ENCODE data around the gene OR13C2. TPM values are rescaled to one million over a fixed set of nuclear protein-coding genes. Genes with fewer than 3 reads are reported as not detected.

The OR13C2 gene
- total RNA-seq, 1 experiment from 2014 or later, result not detected

DNA sequence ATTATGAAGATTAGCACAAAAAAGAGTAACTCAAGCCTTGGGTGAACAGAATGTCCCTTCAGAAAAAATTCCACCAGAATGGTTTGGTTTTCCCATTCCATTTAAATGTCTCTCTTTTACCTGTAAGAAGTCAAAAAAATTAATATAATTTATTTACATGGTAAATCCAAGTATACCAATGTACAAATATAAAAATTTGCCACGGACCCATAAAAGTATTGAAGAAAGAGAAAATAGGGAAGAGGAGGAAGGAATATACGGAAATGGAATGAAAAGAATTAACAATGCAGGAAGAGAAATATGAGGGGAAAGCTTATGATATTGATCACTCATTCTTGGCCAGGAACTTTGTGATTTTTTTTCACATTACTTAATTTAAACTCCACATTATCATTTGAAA is 12.7 kb upstream of the OR13C2 start, which contains the start of gene OR13C9:
Gene OR13C9 (minus strand): TSS at position 101 of the 400 bp plus-strand sequence. CDS start 0 bp downstream, at position 101.
- TF ChIP-seq, protein P1, sequence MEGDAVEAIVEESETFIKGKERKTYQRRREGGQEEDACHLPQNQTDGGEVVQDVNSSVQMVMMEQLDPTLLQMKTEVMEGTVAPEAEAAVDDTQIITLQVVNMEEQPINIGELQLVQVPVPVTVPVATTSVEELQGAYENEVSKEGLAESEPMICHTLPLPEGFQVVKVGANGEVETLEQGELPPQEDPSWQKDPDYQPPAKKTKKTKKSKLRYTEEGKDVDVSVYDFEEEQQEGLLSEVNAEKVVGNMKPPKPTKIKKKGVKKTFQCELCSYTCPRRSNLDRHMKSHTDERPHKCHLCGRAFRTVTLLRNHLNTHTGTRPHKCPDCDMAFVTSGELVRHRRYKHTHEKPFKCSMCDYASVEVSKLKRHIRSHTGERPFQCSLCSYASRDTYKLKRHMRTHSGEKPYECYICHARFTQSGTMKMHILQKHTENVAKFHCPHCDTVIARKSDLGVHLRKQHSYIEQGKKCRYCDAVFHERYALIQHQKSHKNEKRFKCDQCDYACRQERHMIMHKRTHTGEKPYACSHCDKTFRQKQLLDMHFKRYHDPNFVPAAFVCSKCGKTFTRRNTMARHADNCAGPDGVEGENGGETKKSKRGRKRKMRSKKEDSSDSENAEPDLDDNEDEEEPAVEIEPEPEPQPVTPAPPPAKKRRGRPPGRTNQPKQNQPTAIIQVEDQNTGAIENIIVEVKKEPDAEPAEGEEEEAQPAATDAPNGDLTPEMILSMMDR (conservative IDR thresholded peaks at IDR 0.05; ENCODE audit: low read depth, low read length), result no peak
- no peak for TF ChIP-seq EZH2 (IDR thresholded peaks at IDR 0.05; ENCODE audit: borderline replicate concordance, low read depth, low read length, poor library complexity, severe bottlenecking)
- no peak for DNase-seq (ENCODE audit: low spot score)
- H3K27ac ChIP-seq (ENCODE audit: low read depth, low read length, poor library complexity, severe bottlenecking), result no peak within 1 kb of the TSS
- no peaks in the 10 kb centered on the region for H3K36me3 ChIP-seq (ENCODE audit: insufficient read depth, low read length, poor library complexity, severe bottlenecking)
- H3K4me1 ChIP-seq (ENCODE audit: insufficient read depth, low read length, poor library complexity, severe bottlenecking), result no peaks in the 10 kb centered on the region
- intact Hi-C loops (cut with micrococcal nuclease; ENCODE audit: unreplicated experiment), result no loop called here
- POLR2A ChIA-PET (ENCODE audit: low non-redundant PET), result no interaction called here
- H3K9me3 ChIP-seq (ENCODE audit: low read depth, low read length, poor library complexity, severe bottlenecking), result no peaks in the 10 kb centered on the region
- no TSS peak for BruUV-seq (replicated peaks)
- CTCF ChIA-PET, result no interaction called here
- H3K4me3 ChIP-seq (ENCODE audit: low read depth, low read length, poor library complexity, severe bottlenecking), result no peak within 1 kb of the TSS
- H3K27me3 ChIP-seq (replicated peaks; ENCODE audit: insufficient read depth, low read depth, low read length, poor library complexity), result no peaks in the 10 kb centered on the region

DNA sequence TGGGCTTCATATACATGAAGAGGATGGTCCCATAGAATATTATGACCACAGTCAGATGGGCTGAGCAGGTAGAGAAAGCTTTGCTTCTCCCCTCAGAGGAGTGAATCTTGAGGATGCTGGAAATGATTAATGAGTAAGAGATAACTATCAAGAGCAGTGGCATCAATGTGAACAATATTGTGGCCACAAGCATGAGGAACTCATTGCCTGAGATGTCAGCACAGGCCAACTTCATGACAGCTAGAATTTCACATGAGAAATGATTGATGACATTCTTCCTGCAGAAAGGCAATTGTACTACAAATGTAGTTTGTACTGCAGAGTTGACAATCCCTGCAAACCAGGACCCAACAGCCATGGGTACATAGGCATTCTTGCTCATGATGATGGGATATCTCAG is 12.0 kb upstream of the OR13C2 start:
- ChIA-PET POLR2A (ENCODE audit: low non-redundant PET) (no interaction called here), CTCF (no interaction called here)
- Histone ChIP-seq H3K9me3 (ENCODE audit: low read depth, low read length, poor library complexity, severe bottlenecking) (no peaks in the 10 kb centered on the region), H3K36me3 (ENCODE audit: insufficient read depth, low read length, poor library complexity, severe bottlenecking) (no peaks in the 10 kb centered on the region), H3K27ac (ENCODE audit: low read depth, low read length, poor library complexity, severe bottlenecking) (no peak overlapping the region), H3K4me1 (ENCODE audit: insufficient read depth, low read length, poor library complexity, severe bottlenecking) (no peaks in the 10 kb centered on the region), H3K27me3 (replicated peaks; ENCODE audit: insufficient read depth, low read depth, low read length, poor library complexity) (no peaks in the 10 kb centered on the region), H3K4me3 (ENCODE audit: low read depth, low read length, poor library complexity, severe bottlenecking) (no peak overlapping the region)
- BruUV-seq (replicated peaks), result no TSS peak
- TF ChIP-seq, protein P1 (conservative IDR thresholded peaks at IDR 0.05; ENCODE audit: low read depth, low read length), result no peak
- TF ChIP-seq EZH2 (IDR thresholded peaks at IDR 0.05; ENCODE audit: borderline replicate concordance, low read depth, low read length, poor library complexity, severe bottlenecking), result no peak
- intact Hi-C loops (cut with micrococcal nuclease; ENCODE audit: unreplicated experiment), result no loop called here
- DNase-seq (ENCODE audit: low spot score), result no peak

DNA sequence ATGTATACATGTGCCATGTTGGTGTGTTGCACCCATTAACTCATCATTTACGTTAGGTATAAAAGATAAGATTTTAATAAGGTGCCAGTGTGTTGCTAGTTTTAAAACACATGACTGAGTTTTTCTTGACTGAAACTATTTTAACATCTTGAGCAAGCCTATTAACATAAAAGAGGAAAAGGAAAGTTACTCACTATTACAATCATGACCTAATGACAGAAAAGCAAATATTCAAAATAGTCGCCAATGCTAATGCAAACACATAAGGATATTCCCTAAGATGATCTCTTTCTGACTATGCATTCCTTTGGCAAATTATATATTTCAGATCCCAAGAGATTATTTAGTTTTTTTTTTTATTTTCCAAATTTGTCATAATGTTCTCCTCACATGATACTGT is 5.8 kb upstream of the OR13C2 start:
- no peak for DNase-seq (ENCODE audit: low spot score)
- intact Hi-C loops (cut with micrococcal nuclease; ENCODE audit: unreplicated experiment), result no loop called here
- POLR2A ChIA-PET (ENCODE audit: low non-redundant PET), result no interaction called here
- BruUV-seq (replicated peaks), result no TSS peak
- no peak overlapping the region for H3K27ac ChIP-seq (ENCODE audit: low read depth, low read length, poor library complexity, severe bottlenecking)
- no peaks in the 10 kb centered on the region for H3K27me3 ChIP-seq (replicated peaks; ENCODE audit: insufficient read depth, low read depth, low read length, poor library complexity)
- H3K4me1 ChIP-seq (ENCODE audit: insufficient read depth, low read length, poor library complexity, severe bottlenecking), result no peaks in the 10 kb centered on the region
- TF ChIP-seq, protein P1 (conservative IDR thresholded peaks at IDR 0.05; ENCODE audit: low read depth, low read length), result no peak
- TF ChIP-seq EZH2 (IDR thresholded peaks at IDR 0.05; ENCODE audit: borderline replicate concordance, low read depth, low read length, poor library complexity, severe bottlenecking), result no peak
- H3K9me3 ChIP-seq (ENCODE audit: low read depth, low read length, poor library complexity, severe bottlenecking), result no peaks in the 10 kb centered on the region
- CTCF ChIA-PET, result no interaction called here
- H3K4me3 ChIP-seq (ENCODE audit: low read depth, low read length, poor library complexity, severe bottlenecking), result no peak overlapping the region
- no peaks in the 10 kb centered on the region for H3K36me3 ChIP-seq (ENCODE audit: insufficient read depth, low read length, poor library complexity, severe bottlenecking)

Measured in A673 (cell line).